Tibial nerve (tissue), 3 donors: ENCODE data around the gene HDAC11.

ENCODE experiments used
- CTCF ChIP-seq, 5 experiments: fragments of 200-600 bp in 3 of 5; fragments of 450-650 bp in 2 of 5; sonication (generic) in 3 of 5; IDR thresholded peaks; one replicate each; pipeline ENCODE4 v1.5.1; 2016 to 2019; ENCODE audit warnings: antibody characterized with exemption in 5 of 5, mild to moderate bottlenecking in 3 of 5, moderate library complexity in 2 of 5
- POLR2A ChIP-seq, 2 donors: fragments of 450-650 bp; IDR thresholded peaks; one replicate each; pipeline ENCODE4 v1.6.1; 2017; ENCODE audit warnings: antibody characterized with exemption in 2 of 2, mild to moderate bottlenecking in 2 of 2, moderate library complexity in 2 of 2

- TF ChIP-seq CTCF (IDR thresholded peaks at IDR 0.05) (no peak), POLR2A (IDR thresholded peaks at IDR 0.05) (no peak)
Measured at GRCh38 chr3:13549623-13550422, 69.7 kb downstream of the HDAC11 start.
